Measurements from ENCODE around the gene MRGPRX3.

MRGPRX3 gene

GRCh38 chr11:18132341-18132740 is at the start of gene MRGPRX3:
Gene MRGPRX3, plus strand, starts transcription at chr11:18132571. Its CDS starts 4,632 bp downstream, at chr11:18137203.
- TF ChIP-seq CTCF (IDR thresholded peaks at IDR 0.05; ENCODE audit: low read length) (no peak), EZH2 (IDR thresholded peaks at IDR 0.05; ENCODE audit: borderline replicate concordance, low read length) (no peak)
- Histone ChIP-seq H2AFZ (ENCODE audit: low read length) (no peak within 1 kb of the TSS), H3K4me2 (ENCODE audit: low read length) (no peak within 1 kb of the TSS), H3K79me2 (ENCODE audit: insufficient read depth, low read length) (no peaks in the 10 kb centered on the region), H3K9ac (ENCODE audit: low read length) (no peak within 1 kb of the TSS), H4K20me1 (ENCODE audit: insufficient read depth, low read length) (no peaks in the 10 kb centered on the region), H3F3A (ENCODE audit: insufficient read depth, low read length) (no peaks in the 10 kb centered on the region), H3K9me3 (ENCODE audit: low read length) (no peaks in the 10 kb centered on the region), H3K27ac (ENCODE audit: low read depth, low read length, poor library complexity, severe bottlenecking) (no peak within 1 kb of the TSS), H3K4me3 (ENCODE audit: low read depth, low read length, poor library complexity, severe bottlenecking) (no peak within 1 kb of the TSS), H3K36me3 (ENCODE audit: insufficient read depth, low read length) (no peaks in the 10 kb centered on the region; the same call in 1 of the 2 replicates), H3K27me3 (ENCODE audit: insufficient read depth, low read length) (no peaks in the 10 kb centered on the region), H3K4me1 (ENCODE audit: insufficient read depth, low read length, severe bottlenecking) (no peaks in the 10 kb centered on the region), H3K9me2 (ENCODE audit: low read depth, low read length) (no peaks in the 10 kb centered on the region)

GRCh38 chr11:18088366-18088765 is 44.0 kb upstream of the MRGPRX3 start:
- Histone ChIP-seq H3K9ac (ENCODE audit: low read length) (no peak overlapping the region), H3K4me3 (ENCODE audit: low read depth, low read length, poor library complexity, severe bottlenecking) (no peak overlapping the region), H3K36me3 (ENCODE audit: insufficient read depth, low read length) (peaks cover 97% of the 10 kb centered on the region), H4K20me1 (ENCODE audit: insufficient read depth, low read length) (no peaks in the 10 kb centered on the region), H3F3A (ENCODE audit: insufficient read depth, low read length) (no peaks in the 10 kb centered on the region), H3K27me3 (ENCODE audit: insufficient read depth, low read length) (no peaks in the 10 kb centered on the region), H3K79me2 (ENCODE audit: insufficient read depth, low read length) (no peaks in the 10 kb centered on the region), H3K9me3 (ENCODE audit: low read length) (no peaks in the 10 kb centered on the region), H2AFZ (ENCODE audit: low read length) (no peak overlapping the region), H3K27ac (ENCODE audit: low read depth, low read length, poor library complexity, severe bottlenecking) (no peak overlapping the region), H3K9me2 (ENCODE audit: low read depth, low read length) (no peaks in the 10 kb centered on the region), H3K4me1 (ENCODE audit: insufficient read depth, low read length, severe bottlenecking) (no peaks in the 10 kb centered on the region), H3K4me2 (ENCODE audit: low read length) (no peak overlapping the region)
- TF ChIP-seq EZH2 (IDR thresholded peaks at IDR 0.05; ENCODE audit: borderline replicate concordance, low read length) (no peak), CTCF (IDR thresholded peaks at IDR 0.05; ENCODE audit: low read length) (no peak)

DNA sequence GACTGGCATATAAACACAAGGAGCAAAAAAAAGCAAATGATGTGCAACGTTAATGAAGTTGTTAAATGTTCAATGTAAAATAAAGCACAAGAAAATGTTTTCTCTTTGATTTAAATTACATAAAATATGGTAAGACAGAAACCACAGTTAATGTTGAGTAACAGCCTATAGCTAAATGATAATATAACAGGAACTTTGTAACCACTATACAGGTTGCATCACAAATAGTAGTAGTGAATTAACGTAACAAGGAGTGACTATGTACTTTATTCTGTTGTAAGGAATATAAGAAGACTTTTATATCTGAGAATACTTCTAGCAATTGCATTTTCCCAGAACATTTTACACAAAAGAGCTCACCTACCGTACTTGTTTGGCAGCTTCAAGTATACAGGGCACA is 43.4 kb upstream of the MRGPRX3 start:
- no peak overlapping the region for H3K4me3 ChIP-seq (ENCODE audit: low read depth, low read length, poor library complexity, severe bottlenecking)
- no peaks in the 10 kb centered on the region for H3K27me3 ChIP-seq (ENCODE audit: insufficient read depth, low read length)
- H3K36me3 ChIP-seq (ENCODE audit: insufficient read depth, low read length): peaks cover 97% of the 10 kb centered on the region
- no peak overlapping the region for H3K4me2 ChIP-seq (ENCODE audit: low read length)
- H3K9ac ChIP-seq (ENCODE audit: low read length): no peak overlapping the region
- TF ChIP-seq CTCF (IDR thresholded peaks at IDR 0.05; ENCODE audit: low read length) (no peak), EZH2 (IDR thresholded peaks at IDR 0.05; ENCODE audit: borderline replicate concordance, low read length) (no peak)
- no peaks in the 10 kb centered on the region for H3K9me3 ChIP-seq (ENCODE audit: low read length)
- no peaks in the 10 kb centered on the region for H3K79me2 ChIP-seq (ENCODE audit: insufficient read depth, low read length)
- H3F3A ChIP-seq (ENCODE audit: insufficient read depth, low read length): no peaks in the 10 kb centered on the region
- H3K4me1 ChIP-seq (ENCODE audit: insufficient read depth, low read length, severe bottlenecking): no peaks in the 10 kb centered on the region
- H4K20me1 ChIP-seq (ENCODE audit: insufficient read depth, low read length): no peaks in the 10 kb centered on the region
- H2AFZ ChIP-seq (ENCODE audit: low read length): no peak overlapping the region
- H3K9me2 ChIP-seq (ENCODE audit: low read depth, low read length): no peaks in the 10 kb centered on the region
- H3K27ac ChIP-seq (ENCODE audit: low read depth, low read length, poor library complexity, severe bottlenecking): no peak overlapping the region
